HL-60 (cell line): ENCODE measurements around the gene TRIOBP.

ENCODE experiments used
- DNase-seq, 2 experiments: peaks; one replicate each; pipeline ENCODE4 v3.0.0-alpha.2; 2010 to 2020; ENCODE audit warnings: low read depth in 1 of 2, low spot score in 1 of 2
- H3K27ac ChIP-seq: fragments of 250-450 bp; sonication (Bioruptor Pico); replicated peaks from 2 replicates; pipeline ENCODE4 v1.5.1; 2020; ENCODE audit warnings: mild to moderate bottlenecking, moderate library complexity
- H3K27me3 ChIP-seq: fragments of 250-450 bp; sonication (Bioruptor Pico); 2 replicates; pipeline ENCODE4 v1.5.1; 2021; ENCODE audit warnings: mild to moderate bottlenecking, moderate library complexity; ENCODE audit not compliant: insufficient read depth, poor library complexity, severe bottlenecking
- H3K4me3 ChIP-seq: replicated peaks from 2 replicates; pipeline ENCODE4 v1.5.1; 2011; ENCODE audit warnings: mild to moderate bottlenecking, control low read depth, low read length; ENCODE audit not compliant: insufficient read depth
- CTCF ChIP-seq: IDR thresholded peaks from one replicate; pipeline ENCODE4 v1.5.1; 2011; ENCODE audit warnings: low read length, control low read depth, inconsistent platforms; ENCODE audit not compliant: insufficient read depth
- GABPA ChIP-seq: IDR thresholded peaks from 2 replicates; pipeline ENCODE4 v1.6.1; 2012; ENCODE audit warnings: low read depth
- POLR2AphosphoS5 ChIP-seq: IDR thresholded peaks from 2 replicates; pipeline ENCODE4 v1.6.1; 2012; ENCODE audit warnings: low read depth
- REST ChIP-seq: IDR thresholded peaks from 2 replicates; pipeline ENCODE4 v1.6.1; 2012; ENCODE audit warnings: low read depth; ENCODE audit not compliant: insufficient replicate concordance
- SPI1 ChIP-seq: IDR thresholded peaks from 2 replicates; pipeline ENCODE4 v1.6.1; 2012; ENCODE audit warnings: low read depth, mild to moderate bottlenecking, borderline replicate concordance

Gene TRIOBP

GRCh38 chr22:37776639-37777005, 79.8 kb downstream of the TRIOBP start:
- TF ChIP-seq SPI1, result no peak
- no peak for TF ChIP-seq CTCF
- no peak for TF ChIP-seq GABPA
- TF ChIP-seq POLR2AphosphoS5, result no peak
- TF ChIP-seq REST, result no peak
- Histone ChIP-seq H3K27me3 (no peaks in the 10 kb centered on the region), H3K4me3 (no peak overlapping the region), H3K27ac (no peak overlapping the region)
- DNase-seq, result no peak

- Histone ChIP-seq H3K27ac (no peak overlapping the region), H3K27me3 (no peaks in the 10 kb centered on the region), H3K4me3 (no peak overlapping the region)
- DNase-seq, result no peak
- TF ChIP-seq CTCF, result no peak
Observed at GRCh38 chr22:37777122-37777687, 80.4 kb downstream of the TRIOBP start.

GRCh38 chr22:37778370-37779009, 81.6 kb downstream of the TRIOBP start:
- DNase-seq, result no peak
- TF ChIP-seq POLR2AphosphoS5 (0 out of 2 replicates have a peak, but pooled peaks have one; percentile 16), SPI1 (no peak)
- Histone ChIP-seq H3K27ac (no peak overlapping the region), H3K27me3 (no peaks in the 10 kb centered on the region), H3K4me3 (no peak overlapping the region)

GRCh38 chr22:37781434-37782059, 84.7 kb downstream of the TRIOBP start:
- peak in 1 of 2 experiments; percentile 16 for DNase-seq
- no peak overlapping the region for H3K27ac ChIP-seq
- no peak overlapping the region for H3K4me3 ChIP-seq
- no peaks in the 10 kb centered on the region for H3K27me3 ChIP-seq
- no peak for TF ChIP-seq CTCF
- TF ChIP-seq REST, result no peak
- no peak for TF ChIP-seq SPI1
- TF ChIP-seq GABPA, result no peak
- TF ChIP-seq POLR2AphosphoS5, result no peak
